ENCODE measurements around the gene CDK14.
"Not testable (repeated sequence)": the region's sequence is repeated elsewhere in the genome, so short reads cannot be mapped to it uniquely, and the experiment has no call there.

Gene CDK14

GRCh38 chr7:90763108-90763507, 167.0 kb downstream of the CDK14 start:
- no peak for DNase-seq

GRCh38 chr7:90764848-90765570, 168.9 kb downstream of the CDK14 start:
- DNase-seq = no peak

- DNase-seq = no peak
These were observed 170.9 kb downstream of the CDK14 start for GRCh38 chr7:90766814-90767564.

DNA sequence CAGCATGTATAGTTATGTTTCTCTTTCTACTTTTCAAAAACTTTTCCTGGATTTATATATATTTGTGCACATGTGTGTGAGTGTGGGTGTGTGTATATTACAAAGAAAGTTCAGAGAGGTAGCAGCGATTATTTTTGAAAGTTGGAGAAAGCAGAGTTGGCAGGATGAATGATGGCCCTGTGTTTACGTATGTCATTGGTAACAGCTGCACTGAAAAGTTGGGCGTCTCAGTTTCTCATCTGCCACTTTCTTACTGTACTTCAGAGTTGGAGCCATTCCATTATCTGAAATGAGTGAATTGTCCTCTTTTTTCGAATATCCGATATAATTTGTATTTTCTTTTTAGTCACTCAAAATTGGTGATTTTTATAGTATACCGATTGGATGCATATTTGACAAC, 172.2 kb downstream of the CDK14 start:
- DNase-seq = no peak

GRCh38 chr7:90769036-90769435, 172.9 kb downstream of the CDK14 start:
- no peak for DNase-seq

- not testable (repeated sequence) for DNase-seq
These were observed 173.4 kb downstream of the CDK14 start for GRCh38 chr7:90769566-90769965.

DNA sequence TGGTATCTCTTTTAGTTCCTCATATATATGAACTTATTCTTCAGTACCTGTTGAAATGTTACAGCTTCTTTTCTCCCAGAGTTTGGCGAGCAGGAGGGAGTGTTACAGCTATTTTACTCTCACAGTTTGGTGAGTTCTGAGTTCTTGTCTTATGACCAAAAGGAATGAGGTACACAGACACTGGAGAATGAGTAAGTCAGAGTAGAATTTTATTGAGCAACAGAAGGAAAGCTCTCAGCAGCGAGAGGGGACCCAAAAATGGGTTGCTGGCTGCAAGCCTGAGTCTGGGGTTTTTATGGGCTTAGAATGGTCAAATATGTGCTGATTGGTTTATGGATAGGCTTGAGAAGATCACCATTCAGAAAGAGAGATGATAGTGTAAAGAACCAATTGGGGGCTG, 175.2 kb downstream of the CDK14 start:
- no peak for DNase-seq

DNA sequence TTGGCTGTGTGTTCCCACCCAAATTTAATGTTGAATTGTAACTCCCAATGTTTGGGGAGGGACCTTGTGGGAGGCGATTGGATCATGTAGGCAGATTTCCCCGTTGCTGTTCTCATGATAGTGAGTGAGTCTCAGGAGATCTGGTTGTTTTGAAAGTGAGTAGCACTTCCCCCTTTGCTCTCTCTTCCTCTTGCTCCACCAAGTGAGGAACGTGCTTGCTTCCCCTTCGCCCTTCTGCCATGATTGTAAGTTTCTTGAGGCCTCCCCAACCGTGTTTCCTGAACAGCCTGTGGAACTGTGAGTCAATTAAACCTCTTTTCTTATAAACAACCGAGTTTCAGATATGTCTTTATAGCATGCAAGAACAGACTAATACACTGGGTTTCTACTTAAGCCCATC, 176.3 kb downstream of the CDK14 start:
- peak; percentile 81 for DNase-seq

DNA sequence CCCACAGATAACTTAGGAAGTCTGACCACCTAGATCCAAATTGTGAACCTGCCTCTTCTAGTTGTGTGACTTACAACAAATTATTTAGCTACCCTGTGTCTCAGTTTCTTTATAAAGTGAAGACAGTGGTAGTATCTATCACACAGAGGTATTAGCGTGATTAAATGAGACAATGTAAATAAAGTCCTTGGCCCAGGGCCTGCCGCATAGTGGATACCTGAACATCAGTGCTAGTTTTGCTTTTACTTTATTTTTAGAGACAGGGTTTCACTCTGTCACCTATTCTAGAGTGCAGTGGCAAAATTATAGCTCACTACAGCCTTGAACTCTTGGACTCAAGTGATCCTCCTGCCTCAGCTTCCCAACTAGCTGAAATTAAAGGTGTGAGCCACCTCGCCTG, 177.1 kb downstream of the CDK14 start:
- DNase-seq = no peak

DNA sequence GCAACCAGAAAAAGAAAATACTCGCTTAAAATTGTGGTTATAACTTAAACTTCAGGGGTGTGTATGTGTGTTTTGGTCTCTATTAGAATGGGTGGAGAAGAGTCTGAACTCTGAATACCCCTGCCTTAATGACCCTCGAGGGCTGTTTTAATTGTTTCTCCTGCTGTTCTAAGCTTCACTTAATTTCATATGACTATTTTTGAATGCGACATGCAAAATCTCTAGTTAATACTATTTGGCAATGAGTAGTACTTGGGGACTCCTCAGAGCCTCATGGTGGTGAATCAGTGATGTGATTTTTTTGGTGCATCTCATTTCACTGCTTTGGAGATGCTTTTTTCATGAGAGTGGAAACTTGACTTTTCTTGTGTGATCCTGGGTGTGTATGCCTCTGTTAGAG, 178.6 kb downstream of the CDK14 start:
- DNase-seq = no peak

GRCh38 chr7:90775383-90775965, 179.4 kb downstream of the CDK14 start:
- no peak for DNase-seq

GRCh38 chr7:90777041-90777440, 180.9 kb downstream of the CDK14 start:
- DNase-seq = no peak

- DNase-seq = no peak
These were observed 181.3 kb downstream of the CDK14 start for GRCh38 chr7:90777465-90777864.

GRCh38 chr7:90777886-90778285, 181.8 kb downstream of the CDK14 start:
- DNase-seq = no peak

GRCh38 chr7:90788052-90788451, 191.9 kb downstream of the CDK14 start:
- no peak for DNase-seq

DNA sequence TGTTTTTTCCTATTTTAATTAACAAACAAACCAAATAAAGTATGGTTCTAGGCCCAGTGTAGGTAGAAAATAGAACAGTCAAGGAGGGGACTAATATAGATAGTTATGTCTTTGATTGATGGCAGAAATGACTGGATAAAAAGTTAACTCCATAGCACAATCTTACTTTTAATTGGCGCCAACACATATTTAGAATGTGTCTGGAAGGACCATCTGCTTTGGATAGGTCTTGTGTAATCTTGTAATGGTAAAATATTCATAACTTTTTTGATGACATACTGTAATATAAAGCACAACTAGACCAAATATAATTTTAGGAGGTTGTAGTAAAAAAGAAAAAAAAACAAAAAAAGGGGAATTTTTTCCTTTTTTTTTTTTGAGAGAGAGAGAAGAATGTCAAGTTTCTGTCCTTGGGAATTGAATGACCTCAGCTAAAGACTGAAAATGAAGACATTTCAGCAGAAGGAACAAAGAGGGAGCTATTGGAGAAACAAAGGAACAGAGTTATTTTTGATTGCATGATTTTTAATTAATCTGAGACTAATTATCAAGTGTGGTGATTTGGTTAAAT, 193.7 kb downstream of the CDK14 start:
- no peak for DNase-seq

DNA sequence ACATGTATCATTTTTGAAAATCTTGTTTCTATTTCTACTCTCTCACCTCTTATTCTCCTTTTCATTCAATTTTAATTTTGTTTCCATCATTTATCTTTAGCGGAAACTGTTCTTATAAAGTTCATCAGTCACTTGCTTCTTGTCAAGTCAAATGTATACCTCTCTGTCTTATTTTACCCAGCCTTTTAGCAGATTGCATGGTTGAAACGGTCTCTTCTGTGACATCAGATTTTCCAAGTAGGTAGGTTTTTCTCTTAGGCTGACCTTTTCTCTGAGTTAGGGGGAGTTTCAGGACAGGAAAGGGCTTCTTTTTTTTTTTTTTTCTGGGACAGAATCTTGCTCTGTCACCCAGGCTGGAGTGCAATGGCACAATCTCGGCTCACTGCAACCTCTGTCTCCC, 195.5 kb downstream of the CDK14 start:
- DNase-seq = no peak

DNA sequence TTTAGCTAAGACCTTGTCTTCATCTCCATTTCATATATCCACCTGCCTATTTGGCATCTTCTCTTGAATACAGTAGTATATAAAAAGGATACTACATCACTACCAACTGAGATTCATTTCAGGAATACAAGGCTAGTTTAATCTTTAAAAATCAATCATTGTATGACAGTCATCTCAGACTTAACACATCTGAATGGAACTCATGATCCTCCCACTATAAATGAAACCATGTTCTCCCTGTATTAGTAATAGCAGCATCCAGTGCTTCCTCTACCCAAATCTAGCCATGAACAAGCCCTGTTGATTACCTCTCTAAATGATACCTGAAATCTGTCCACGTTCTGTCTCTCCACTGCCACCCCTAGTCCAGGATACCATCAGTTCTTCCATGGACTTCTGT, 196.2 kb downstream of the CDK14 start:
- DNase-seq = no peak

DNA sequence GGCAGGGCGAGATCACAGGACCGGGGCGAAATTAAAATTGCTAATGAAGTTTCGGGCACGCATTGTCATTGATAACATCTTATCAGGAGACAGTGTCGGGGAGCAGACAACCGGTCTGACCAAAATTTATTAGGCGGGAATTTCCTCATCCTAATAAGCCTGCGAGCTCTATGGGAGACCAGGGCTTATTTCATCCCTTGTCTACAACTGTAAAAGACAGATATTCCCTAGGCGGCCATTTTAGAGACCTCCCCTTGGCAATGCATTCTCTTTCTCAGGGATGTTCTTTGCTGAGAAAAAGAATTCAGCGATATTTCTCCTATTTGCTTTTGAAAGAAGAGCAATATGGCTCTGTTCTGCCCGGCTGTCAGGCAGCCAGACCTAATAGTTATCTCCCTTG, 198.1 kb downstream of the CDK14 start:
- DNase-seq = not testable (repeated sequence)

GRCh38 chr7:90797596-90797995, 201.5 kb downstream of the CDK14 start:
- DNase-seq = no peak

GRCh38 chr7:90804370-90804769, 208.2 kb downstream of the CDK14 start:
- DNase-seq = no peak

DNA sequence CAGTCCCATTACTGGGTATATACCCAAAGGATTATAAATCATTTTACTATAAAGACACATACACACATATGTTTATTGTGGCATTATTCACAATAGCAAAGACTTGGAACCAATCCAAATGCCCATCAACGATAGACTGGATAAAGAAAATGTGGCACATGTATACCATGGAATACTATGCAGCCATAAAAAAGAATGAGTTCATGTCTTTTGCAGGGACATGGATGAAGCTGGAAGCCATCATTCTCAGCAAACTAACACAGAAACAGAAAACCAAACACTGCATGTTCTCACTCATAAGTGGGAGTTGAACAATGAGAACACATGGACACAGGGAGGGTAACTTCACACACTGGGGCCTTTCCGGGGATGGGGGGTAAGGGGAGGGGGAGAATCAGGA, 219.4 kb downstream of the CDK14 start:
- not testable (repeated sequence) for DNase-seq

DNA sequence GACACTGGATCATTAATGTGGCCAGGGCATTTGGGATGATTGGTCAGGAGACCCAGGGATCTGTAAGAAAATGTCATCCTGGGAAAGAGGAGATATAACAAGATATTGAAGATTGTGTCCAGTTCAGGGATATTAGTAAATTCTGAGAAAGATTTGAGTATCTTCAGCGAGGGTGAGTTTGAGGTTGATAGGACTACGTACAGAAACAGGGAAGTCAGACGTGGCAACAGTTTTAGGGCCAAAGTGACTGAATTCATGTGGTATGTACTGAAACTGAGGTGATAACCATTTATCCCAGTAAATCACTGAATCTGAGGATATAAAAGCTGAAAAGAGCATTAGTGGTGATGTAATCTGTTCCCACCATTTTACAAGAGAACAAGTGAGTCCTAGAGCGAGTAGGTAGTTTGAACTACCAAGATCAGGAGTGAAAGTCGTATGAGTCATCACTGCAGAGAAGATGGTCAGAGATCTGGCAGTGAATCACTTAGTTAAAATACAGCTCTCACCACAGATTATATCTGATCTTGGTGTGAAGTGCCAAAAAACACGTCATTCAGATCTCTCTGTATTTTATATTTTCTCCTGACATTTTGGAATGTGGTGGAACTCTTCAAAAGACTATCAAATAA, 220.5 kb downstream of the CDK14 start:
- DNase-seq = peak; percentile 58

All from MV-4-11 (cell line).